HG03108 (cell line): Measurements from ENCODE around the gene TMEM163.
"Not testable (repeated sequence)": the region's sequence is repeated elsewhere in the genome, so short reads cannot be mapped to it uniquely, and the experiment has no call there.

Experiments used
- ATAC-seq: cut with Tn5 transposase; IDR thresholded peaks from one replicate; pipeline ENCODE4 v1.9.1; 2021; ENCODE audit warnings: moderate library complexity; ENCODE audit not compliant: unreplicated experiment

TMEM163 gene

DNA sequence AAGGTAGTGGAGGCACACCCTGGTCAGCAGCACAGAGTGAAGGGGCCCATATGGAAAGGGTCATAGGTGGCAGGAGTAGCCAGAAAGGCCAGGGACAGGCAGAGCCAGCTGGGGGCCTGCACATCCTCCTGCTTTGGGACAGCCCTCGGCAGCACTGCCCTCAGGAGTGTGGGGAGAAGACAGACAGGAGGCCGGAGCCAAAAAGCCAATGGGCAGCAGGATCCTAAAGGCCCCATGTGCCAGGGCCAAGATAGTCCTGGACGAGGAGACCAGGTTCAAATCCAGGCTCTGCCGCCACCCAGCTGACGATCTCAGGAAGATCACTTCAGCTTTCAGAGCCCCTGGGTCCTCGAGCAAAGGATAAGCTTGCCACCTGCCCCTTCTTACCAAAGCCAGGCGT is 220.1 kb downstream of the TMEM163 start:
- ATAC-seq: no peak

DNA sequence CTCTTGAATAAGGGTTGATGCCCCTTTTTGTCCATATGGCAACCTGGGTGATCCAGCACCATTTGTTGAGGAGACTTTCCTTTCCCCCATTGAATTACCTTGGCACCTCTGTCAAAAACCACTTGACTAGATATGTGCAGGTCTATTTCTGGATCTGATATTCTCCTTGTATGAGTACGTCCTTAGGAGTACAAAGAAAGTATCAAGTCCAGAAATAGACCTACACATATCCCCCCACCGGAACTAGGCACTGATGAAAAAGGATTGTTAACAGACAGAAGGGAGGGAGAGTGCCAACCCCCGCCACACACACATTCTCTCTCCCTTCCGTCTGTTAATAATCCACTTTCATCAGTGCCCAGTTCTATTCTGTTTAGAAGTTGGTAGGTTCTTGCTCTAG is 225.0 kb downstream of the TMEM163 start:
- ATAC-seq: no peak

DNA sequence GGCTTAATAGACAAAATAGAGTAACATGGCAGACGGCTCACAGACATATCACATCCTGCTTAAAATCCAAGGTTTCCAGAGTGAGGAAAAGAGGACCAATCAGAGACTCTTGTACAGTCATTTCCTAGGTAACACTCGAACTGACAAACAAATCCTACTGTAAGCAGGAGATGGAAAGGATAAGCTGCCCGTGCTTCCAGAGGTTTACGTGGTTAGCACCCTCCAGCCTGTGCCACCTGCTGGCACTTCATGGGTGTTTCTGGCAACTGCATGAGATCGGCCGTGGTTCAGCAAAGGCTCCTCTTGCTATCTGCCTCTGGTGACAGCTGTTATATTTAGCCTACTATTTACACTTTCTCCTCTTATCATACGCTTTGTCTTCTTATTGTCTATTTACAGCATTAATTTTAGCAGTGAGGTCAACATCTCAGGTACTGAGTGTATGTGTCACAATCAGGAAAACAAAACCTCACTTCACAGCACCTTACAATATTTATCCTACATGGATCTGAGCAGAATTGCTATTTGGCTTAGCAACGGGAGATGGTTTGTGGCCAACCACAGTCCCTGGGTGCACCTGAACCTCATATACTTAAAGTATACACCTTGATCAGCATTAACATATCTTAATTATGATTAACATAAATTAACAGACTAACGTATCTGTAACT is 226.9 kb downstream of the TMEM163 start:
- no peak for ATAC-seq

DNA sequence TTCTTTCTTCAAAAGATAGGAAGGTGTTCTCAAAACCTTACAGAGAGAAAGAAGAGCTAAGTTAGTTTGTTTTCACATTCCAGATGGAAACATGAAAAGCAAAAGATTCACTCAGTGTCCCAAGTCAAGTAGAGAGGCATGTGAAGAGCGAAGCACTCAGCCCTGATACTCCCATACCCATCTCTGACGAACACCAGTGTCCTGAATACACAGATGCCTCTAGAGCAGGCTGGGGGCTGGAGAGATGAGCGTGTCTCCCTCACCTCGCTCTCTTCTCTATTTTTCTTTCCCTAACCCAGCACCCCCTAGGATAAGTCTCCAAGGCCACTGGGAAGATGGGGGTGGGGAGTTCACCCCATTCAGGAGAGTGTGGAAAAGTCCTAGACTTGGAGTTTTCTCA is 227.8 kb downstream of the TMEM163 start:
- no peak for ATAC-seq

DNA sequence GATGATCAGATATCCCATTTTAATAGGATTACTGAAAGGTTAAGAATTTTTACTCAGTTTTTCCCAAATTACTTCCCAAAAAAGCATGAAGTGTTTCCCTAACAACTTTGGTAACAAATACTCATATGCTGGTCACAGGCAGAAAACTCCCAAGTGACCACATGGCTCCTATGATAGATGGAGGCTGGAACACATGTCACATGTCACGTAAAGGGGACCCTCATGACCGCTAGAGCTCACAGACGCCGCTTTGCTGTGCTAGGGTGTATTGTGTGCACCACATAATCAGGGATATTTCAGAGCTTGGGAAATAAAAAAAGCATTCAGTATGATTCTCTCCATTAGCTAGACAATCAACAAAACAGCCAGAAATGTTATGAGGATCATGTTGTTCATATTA is 228.2 kb downstream of the TMEM163 start:
- ATAC-seq: no peak

DNA sequence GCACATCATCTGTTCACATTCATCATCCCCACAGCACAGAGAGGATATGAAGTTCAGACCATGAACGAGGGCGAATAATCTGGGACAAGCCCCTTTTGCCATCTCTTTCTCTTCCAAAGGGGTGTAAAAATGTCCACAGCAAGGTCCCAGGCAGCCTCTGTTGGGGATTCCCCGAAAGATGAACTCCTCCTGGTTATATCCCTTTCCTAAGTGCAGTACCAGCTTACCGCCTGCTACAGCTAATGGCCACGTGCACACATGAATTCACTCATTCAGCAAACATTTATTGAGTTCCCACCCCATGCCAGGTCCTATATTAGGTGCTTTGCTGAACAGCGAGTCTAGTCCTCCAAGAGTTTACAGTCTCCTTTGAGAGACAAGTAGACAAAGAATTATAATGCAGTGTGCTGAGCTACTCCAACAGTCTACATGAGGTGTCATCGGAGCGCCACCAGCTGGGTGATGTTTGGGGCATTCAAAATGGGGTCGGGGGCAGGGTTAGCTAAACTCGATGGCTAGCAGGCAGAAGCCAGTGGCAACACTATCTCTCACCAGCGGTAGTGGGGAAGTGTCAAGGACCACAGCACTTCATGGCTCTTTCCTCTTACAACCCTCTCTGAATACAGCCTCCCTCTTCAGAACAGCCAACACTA is 228.9 kb downstream of the TMEM163 start:
- ATAC-seq: no peak

DNA sequence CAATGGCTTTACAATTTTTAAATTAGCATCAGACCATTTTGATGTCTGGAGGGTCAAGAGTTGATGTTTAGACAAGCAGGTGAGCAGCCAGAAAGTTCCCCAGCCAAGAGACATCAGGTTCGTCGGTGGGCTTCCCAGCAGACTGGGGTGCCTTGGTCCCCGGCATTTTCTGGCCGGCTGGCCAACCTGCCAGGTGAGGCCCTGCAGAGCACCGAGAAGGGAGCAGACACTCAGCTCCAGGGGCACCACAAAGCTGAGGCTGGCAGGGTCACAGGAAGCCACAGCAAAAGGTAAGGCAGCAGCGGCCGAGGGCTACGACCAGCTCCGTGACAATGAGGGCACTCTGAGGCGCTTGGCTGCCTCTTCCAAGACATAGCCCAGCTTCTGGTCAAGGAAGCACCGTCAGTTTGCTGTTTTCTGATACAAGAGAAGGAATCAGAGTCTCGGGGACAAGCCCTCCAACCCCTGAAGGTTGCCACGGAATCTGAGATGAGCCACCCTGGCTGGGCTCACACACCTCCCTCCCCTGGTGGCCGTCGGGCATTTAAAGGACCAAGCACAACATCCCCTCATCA is 235.9 kb downstream of the TMEM163 start:
- ATAC-seq: no peak

DNA sequence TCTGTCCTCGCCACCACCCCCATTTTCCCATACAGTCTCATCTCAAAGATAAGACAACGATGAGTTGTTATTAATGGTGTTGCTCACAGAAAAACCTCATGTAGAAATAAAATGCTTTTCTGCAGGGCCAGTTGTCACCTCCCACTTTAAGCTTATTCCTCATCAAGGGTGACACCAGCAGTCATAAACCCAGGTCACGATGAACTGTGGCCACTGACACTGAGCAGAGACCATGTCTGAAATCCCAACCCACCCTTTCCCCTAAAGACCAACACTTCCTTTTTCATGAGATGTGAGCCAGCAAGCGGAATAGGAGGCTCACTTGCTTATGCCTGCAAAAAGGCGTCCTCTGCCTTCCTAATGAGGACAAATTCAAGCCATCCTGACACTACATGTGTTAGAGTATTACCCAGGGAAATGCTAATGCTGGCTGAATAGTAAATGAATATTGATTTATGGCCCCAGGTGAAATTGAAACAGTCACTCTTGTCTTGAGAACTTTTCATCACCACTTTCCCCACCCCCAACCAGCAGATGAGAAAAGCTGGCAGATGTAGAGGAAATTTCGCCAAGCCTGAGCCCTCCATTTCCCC is 236.6 kb downstream of the TMEM163 start:
- ATAC-seq: no peak

DNA sequence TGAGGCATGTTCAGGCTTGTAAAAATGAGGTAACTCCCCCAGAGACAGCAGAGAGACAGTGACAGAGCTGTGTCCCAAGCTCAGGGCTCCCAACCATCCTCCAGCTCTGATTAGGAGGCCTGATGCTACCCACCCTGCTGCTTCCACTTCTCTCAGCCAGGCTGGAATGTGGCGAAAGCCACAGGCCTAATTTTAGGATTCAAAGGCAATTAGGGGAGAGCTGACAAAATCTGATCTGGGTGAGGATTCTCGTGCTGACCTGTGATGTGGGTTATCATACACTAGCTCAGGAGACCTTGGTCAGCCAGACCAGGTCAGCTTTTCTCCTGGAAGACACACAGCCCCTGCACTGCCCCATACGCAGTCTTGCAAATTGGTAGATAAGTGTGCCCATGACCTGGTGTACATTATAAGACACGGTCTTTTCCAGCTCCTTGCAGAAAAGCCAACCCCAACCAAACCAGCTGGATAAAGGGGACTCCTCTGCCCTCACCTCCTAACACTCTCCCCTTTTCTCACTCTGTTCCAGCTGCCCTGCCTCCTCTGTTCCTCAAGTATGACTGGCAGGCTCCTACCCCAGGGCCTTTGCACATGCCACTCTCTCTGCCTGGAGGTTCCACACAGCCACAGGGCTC is 239.0 kb downstream of the TMEM163 start:
- no peak for ATAC-seq

DNA sequence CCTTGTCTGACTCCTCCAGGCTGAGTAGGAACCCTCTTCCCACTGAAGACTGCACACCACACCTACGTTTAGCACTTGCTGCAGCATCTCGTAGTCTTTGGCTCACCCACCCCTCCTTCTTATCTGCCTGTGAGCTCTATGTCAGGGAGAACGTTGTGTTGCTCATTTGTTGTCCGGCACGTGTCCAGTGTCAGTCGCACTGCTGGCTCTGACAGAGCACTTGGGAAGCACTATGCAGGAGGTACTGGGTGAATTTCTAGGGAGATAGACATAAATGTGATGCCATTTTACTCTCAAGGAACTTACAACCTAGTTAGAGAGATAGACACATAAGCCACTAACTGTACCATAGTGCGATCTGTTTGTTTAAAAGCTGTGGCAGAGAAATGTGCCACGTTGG is 241.8 kb downstream of the TMEM163 start:
- not testable (repeated sequence) for ATAC-seq

DNA sequence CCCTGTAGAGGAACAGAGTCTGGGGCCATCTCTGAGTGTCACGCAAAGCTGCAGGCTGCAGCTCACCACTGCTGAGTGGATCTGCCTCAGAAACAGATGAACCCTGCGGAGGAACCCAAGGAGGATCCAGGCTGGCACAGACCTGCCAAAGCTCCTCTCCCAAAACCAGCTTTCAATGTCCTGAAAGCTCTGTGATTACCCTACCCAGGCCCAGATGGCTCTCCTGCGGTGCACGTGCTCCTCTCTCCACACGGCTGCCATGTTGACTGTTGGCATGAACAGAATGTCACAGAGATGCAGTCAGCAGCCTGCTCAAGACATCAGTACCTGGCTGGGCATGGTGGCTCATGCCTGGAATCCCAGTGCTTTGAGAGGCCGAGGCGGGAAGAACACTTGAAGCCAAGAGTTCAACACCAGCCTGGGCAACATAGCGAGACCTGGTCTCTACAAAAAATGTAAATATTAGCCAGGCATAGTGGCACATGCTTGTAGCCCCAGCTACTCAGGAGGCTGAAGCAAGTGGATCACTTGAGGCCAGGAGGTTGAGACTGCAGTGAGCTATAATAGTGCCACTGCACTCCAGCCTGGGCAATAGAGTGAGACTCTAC is 248.1 kb downstream of the TMEM163 start:
- no peak for ATAC-seq

DNA sequence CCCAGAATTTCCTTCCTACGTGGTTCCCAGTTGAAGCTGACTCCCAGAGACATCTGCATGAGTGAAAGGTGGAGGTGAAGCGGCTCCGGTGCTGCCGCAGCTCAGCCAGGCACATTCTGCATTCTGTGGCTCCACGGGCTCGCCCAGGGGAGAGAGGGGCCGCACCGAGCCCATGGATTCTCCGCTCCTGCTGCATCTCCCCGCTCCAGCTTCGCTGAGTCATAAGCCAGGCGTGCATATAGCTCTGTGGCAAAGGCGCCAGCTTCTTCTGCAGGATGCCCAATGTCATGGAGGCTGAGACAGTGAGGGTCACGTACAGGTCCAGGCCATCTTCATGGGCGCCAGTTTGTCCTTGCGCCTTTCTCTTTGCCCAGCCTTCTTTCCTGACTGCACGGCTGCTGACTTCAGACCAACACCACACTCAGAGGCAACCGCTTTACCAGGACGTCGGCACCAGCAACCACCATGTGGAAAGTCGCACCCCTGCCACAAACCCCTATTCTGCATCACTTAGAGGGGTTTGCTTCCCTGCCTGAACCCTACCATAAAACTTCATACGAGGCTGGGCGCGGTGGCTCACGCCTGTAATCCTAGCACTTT is 249.2 kb downstream of the TMEM163 start:
- ATAC-seq: no peak

DNA sequence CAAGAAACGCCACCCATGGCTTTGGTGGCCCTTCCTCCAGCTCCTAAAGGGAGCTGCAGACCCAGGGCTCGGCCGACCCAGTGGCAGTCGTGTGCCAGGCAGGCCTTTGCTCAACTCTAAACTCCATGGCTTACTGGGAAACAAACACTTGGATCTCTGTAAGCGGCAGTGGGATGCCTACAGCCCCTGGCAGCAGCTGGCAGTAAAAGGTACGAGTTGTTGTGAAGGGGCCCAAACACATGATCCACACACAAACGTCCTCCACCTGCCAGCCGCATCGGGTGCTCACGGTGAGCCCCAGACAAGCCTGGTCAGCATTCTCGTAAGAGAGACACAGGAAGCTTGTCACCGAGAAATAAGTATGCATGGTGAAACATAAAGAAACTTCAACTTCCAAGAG is 250.0 kb downstream of the TMEM163 start:
- ATAC-seq: no peak

DNA sequence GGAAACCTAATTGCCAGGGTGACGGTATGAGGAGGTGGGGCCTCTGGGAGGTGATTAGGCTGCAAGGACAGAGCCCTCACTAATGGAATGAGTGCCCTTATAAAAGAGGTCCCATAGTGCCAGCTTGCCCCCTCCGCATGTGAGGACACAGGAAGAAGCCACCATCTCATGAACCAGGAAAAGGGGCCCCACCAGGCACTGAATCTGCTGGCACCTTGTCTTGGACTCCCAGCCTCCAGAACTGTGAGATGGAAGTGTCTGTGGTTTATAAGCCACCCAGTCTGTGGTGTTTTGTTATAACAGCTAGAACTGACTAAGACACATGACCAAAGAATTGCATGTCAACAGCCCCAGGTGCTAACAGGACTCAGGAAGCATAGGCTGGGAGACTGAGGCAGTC is 250.6 kb downstream of the TMEM163 start:
- ATAC-seq: no peak

DNA sequence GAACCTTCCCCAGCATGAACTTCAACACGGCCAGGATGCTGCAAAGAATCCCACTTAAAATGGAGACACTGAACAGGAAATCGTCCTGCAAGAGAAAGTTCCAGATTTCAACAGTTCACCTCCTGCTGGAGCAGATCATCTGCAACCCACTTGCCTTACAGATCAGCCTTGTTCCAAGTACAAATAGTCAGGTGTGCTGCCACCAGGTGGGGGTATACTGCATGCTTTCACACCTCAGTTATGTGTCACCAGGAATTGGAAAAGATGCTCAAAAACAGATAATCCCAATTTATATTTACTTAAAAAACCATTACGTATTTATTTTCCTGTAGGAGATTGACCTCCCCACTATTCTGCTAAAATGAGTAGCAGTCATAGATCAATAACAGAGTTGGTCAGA is 252.7 kb downstream of the TMEM163 start:
- no peak for ATAC-seq

DNA sequence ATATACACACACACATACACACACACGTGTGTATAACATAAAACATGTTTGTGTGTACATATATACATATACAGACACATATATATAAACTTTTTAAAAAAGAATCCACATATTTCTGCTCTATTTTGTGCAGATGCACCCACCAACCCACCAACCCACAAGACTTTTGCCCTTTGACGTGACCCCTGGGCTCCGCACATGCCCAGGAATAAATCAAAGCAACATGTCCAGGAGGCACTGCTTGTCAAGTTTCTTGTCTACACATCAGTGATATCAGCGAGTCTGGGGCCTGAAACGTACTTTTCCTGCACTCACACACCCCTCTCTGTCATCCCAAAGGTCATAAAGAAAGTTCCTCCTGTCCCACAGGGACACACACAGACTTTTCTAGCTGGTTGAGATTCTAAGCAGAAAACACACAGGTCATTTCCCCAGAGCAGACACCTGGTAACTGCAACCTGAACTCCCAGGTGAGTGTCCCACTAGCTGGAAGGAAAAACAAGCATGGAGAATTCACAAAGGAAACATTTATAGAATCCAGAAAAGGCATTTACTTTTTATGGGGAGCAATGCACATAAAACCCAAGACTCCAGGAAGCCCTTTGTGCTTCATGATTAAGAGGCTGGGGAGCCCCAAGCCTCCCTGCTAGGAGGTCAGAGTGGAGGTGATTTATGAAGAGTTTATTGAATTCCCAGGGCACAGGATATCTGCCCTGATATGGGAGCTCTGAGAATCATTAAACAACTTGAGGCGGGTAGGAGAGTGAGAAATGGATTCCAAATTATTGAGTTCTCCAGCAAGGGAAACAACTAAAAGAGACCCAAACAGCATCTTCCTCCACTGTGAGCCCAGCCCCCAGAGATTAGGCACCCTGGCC is 253.3 kb downstream of the TMEM163 start:
- ATAC-seq: no peak

DNA sequence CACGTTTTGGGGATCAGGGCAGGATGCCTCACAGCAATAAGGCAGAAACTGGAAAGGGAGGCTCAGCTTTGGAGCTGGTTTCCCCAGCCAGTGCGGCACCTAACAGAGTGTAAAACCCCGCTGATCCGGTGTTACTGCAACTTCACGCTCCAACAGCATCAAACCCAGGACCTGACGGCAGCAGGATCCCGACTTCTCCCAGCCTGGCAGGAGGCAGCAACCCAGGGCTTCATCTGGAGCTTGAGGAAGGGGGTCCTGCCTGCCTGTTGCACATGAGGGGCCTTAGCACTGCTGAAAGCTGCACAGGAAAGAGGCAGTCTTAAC is 255.1 kb downstream of the TMEM163 start:
- no peak for ATAC-seq

DNA sequence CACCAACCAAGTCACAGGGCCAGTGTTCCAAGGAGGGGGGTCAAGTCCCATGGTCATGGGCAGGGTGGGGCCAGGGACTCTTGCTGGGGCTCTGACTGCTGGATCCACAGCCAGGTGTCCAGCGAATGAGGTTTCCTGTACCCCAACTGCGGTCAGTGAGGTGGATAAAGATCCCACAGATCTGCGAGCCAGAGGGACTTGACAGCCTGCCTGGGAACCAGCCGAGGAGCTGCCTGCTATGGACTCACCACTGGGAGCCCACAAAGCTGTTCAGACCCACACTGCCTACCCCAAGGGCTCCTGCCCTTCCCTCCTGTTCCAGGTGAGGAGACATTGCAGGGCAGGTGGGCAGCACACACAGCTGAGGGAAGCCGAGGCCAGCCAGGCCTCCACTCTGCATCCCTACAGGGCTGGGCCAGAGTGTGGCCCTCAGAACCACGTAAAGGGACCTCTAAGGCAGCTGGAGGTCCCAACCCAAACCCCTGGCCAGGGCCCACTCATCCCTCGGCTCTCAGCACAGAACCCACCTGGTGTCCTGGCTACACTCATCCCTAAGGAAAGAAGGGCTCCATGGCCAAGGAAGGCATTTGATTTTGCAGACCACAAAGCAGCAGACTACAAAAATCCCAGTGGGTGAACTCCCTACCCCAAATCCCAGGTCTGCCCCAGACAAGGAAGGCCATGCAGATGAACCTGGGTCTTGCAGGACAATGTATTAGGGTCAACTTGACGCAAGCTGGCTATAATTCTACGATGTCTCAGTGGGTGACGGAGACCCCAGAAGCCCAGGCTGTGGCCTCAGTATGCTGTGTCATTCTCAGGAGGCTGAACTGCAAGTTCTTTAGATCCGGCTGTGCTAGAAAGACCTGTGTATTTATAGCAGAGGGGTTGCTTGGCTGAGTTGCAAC is 255.8 kb downstream of the TMEM163 start:
- ATAC-seq: no peak

DNA sequence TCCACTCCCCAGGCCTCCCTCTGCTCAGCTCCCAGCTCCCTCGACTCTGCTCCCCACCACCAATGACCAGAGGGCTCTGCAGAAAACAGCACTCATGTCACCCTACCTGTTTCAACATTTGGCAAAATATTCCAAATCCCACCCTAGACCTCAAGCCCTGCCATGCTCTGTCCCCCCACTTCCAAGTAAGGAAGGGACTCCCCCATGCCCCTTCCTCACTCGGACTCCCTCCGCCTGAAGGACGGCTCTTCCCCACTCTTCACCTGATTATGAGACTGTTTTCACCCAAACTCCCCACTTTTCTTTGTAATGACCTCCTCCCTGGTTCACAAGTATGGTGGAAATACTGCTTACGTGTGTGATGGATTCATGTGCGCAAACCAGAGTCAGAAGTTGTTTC is 256.5 kb downstream of the TMEM163 start:
- no peak for ATAC-seq
